ENCODE measurements around the gene SLC6A3.
A peak's percentile ranks its signal among the peaks of the same experiment; 100 is the strongest.

The SLC6A3 gene

DNA sequence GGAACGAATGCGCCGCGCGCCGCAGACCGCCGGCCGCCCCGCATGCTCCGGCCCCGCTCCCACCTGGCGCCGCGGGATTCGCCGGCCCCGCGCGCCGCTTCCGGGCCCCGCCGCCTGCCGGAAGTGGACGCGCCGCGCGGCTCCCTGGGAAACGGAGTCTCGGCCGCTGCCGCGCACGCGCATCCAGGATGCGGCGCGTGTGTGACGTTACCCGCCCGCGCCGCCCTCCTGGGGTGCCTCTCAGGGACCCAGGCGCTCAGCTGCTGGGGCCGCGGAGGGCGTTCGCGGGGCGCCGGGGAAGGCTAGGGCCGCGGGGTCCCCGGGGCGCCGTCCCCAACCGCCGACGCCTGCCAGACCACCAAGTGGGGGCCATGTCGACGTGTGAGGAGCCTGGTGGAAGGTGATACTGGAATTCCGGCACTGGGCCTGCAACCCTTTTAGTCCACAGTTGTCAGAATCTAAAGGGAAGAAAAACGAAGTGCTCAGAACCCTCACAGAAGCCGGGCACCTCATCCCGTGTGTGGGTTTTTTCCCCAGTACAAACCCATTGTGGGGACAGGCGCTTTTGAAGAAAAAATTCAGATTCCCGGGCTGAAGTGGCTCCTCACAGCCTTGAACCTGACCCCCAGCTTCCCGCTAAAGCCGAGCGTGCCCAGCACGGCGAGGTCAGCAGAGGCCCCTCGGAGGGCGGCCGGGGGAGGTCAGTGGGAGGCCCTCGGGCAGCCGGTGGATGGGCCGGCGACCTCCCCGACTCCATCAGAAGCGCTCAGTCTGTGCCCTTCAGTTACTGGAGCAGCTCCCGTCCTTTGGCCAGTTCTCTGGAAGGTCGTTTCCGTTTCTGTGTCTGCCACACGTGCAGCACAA lies 100.0 kb downstream of the SLC6A3 start, which contains the start of gene CLPTM1L:
CLPTM1L (minus strand) TSS at position 125 of the 864 bp plus-strand sequence. CDS start 258 bp downstream, outside the sequence.
- DNase-seq: peak; percentile 78 to 91 (median 83)

- DNase-seq: peak in 2 of 5 donors; percentile 11 to 32
Measured at GRCh38 chr5:1343931-1344901, 101.0 kb downstream of the SLC6A3 start.

- DNase-seq: no peak
Measured at GRCh38 chr5:1343315-1343751, 101.9 kb downstream of the SLC6A3 start.
